Stimulated activated CD4-positive, alpha-beta T cell treated with anti-CD3 and anti-CD28 coated beads, Interleukin-15, amount 100 ng/mL, for 1 hour (primary cell): Measurements from ENCODE around the gene FAM168B.

Experiments used
- DNase-seq, 2 donors: peaks; one replicate each; pipeline ENCODE4 v3.0.0-alpha.2; 2020; ENCODE audit warnings: low read depth in 1 of 2, low spot score in 1 of 2

The FAM168B gene

GRCh38 chr2:131040661-131041401 is 52.4 kb downstream of the FAM168B start:
- DNase-seq, result no peak

- DNase-seq, result no peak
These were observed 53.2 kb downstream of the FAM168B start for GRCh38 chr2:131039908-131040660.

GRCh38 chr2:131039535-131039907 is 53.7 kb downstream of the FAM168B start:
- DNase-seq, result no peak

GRCh38 chr2:131039101-131039440 is 54.2 kb downstream of the FAM168B start:
- DNase-seq, result no peak

GRCh38 chr2:131038258-131039100 is 54.8 kb downstream of the FAM168B start:
- DNase-seq, result no peak

DNA sequence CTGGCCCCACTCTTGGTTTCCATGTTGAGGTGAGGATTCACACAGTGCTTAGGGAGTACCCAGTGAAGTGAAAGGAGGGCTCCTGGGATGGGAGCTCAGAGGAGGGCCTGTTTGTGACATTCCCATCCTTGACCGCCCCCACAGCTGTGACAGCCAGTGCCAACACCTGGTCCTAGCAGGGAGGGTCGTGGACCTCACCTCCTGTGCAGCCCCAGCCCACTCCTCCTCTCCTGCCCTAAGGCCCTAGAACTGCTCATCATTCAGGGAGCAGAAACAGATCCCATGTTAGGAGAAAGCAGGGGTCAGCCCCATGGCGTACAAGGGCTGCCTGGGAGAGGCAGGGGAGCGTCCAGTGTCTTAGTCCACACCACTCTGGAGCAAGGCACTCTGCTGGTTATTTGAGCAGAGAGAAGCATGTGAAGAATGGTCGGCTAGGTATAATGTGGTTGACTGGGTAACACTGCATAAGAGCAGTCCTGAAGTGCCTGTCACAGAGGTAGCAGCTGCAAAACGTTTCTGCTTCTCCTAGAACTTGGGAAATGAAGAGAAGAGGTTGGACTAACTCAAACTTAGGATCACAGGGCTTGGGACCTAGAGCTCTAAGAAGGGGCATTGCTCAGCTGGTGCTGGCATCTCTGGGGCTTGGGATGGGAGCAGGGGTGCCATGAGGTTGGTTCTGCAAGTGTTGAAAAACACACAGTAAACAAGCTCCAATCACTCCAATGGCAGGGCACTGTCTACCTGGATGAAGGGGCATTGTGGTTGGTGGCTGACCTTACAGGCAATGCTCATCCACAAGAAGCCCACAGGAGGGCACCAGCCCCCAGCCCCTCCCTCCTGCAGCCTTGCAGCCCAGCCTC is 55.6 kb downstream of the FAM168B start:
- DNase-seq, result no peak

- DNase-seq, result no peak
These were observed 56.4 kb downstream of the FAM168B start for GRCh38 chr2:131036696-131037397.

DNA sequence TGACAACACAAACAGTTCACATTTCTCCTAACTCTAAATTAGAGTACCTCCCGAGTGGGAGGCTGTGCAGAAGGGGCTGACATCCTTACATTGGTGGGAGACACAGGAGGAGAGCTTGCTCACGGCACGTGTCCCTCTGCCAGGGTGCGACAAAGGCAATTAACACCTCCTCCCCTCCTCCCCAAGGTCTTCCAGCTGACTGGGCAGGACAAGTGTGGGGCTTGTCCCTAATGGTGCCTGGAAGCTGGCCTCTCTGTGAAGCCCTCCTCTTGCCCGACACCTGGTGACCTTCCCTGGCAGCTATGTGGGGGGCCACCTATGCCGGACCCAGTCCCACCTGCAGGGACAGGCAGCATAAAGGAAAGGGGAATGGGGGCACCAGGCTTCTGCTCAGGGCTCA is 57.0 kb downstream of the FAM168B start:
- no peak for DNase-seq

- no peak for DNase-seq
These were observed 57.4 kb downstream of the FAM168B start for GRCh38 chr2:131035826-131036231.

GRCh38 chr2:131035112-131035825 is 58.0 kb downstream of the FAM168B start:
- DNase-seq, result no peak

GRCh38 chr2:131034122-131035051 is 58.9 kb downstream of the FAM168B start:
- no peak for DNase-seq

GRCh38 chr2:131033786-131034121 is 59.5 kb downstream of the FAM168B start:
- no peak for DNase-seq

DNA sequence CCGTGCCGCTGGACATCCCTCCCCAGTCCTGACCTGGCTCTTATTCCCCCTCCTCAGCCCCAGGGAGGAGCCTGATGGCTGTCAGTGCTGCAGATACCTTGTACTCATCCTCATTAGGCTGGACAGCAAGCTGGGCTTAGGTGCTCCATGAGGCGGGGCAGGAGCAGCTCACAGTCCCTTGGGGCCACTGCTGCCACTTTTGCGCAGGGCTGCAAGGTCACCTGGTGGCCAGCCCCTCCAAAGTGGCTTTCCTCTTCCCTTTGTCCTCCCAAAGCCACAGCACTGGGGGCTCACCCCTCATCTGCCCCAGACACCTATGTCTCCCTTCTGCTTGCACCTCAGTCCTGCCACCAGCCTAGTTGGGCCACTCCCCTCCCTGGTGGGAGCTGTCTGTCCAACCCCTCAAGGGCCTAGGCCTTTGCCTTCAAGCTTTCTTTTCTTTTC is 60.8 kb downstream of the FAM168B start:
- DNase-seq, result no peak

DNA sequence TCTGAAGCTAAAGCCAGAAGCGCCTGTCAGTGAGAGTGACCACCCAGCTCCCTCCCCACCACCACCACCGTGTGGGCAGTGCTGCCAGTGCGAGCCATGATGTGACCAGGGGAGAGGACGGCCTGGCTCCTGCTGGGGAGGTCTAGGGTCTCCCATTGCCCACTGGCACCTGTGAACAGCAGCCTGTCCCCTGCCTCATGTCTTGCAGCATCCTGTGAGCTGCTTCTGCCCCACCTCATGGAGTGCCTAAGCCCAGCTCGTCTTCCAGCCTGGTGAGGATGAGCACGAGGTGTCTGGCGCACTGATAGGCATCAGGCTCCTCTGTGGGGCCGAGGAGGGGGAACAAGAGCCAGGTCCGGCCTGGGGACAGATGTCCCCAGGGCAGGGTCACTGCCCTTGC is 61.4 kb downstream of the FAM168B start:
- DNase-seq, result no peak

DNA sequence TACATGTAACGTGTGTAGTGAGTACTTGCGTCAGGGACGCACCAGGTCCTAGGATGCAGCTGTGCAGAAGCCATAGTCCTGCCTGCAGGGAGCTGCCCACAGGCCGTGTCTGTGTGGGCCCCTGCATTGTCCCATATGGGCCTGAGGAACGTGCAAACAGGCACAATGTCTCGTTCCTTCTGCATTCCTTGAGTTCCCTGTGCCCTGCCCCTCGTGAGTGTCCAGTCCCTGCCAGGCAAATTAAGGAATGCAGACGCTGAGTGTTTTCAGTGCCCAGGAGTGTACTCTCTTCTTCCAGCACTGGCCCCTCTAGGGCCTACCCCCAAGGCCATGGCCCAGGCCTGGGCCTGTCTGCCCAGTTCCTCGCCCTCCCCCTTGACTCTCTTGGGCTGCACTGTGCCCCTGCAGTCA is 61.8 kb downstream of the FAM168B start:
- DNase-seq, result no peak

DNA sequence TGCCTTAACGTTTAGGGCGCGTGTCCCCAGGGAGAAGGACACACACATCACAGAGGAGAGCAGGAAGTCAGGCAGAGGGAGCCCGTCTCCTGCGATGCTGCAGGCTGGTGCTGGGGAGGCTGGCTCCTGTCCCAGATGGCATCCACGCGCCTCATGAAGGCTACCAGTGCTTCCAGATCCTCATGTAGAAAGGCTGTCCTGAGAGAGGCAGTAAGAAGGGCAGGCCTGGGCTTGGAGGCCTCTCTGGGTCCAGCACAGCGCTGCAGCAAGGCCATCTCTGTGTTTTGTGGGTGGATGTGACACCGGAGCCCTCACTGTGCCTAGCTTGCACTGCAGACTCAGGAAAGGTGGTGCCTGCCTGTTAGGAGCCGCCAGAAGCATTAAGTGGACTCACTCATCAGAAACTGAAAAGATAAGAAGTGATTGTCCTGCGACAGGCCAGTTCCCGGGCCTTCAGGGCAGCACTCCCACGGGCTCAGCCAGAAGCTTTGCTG is 62.7 kb downstream of the FAM168B start:
- no peak for DNase-seq

GRCh38 chr2:131029812-131030211 is 63.4 kb downstream of the FAM168B start:
- DNase-seq, result no peak
